ENCODE data around the gene MBP.

MBP gene

GRCh38 chr18:77131652-77132368, 773 bp downstream of the MBP start:
- peak; percentile 51 to 52 for DNase-seq

GRCh38 chr18:77131100-77131651, 1.4 kb downstream of the MBP start:
- peak; percentile 52 to 58 for DNase-seq

DNA sequence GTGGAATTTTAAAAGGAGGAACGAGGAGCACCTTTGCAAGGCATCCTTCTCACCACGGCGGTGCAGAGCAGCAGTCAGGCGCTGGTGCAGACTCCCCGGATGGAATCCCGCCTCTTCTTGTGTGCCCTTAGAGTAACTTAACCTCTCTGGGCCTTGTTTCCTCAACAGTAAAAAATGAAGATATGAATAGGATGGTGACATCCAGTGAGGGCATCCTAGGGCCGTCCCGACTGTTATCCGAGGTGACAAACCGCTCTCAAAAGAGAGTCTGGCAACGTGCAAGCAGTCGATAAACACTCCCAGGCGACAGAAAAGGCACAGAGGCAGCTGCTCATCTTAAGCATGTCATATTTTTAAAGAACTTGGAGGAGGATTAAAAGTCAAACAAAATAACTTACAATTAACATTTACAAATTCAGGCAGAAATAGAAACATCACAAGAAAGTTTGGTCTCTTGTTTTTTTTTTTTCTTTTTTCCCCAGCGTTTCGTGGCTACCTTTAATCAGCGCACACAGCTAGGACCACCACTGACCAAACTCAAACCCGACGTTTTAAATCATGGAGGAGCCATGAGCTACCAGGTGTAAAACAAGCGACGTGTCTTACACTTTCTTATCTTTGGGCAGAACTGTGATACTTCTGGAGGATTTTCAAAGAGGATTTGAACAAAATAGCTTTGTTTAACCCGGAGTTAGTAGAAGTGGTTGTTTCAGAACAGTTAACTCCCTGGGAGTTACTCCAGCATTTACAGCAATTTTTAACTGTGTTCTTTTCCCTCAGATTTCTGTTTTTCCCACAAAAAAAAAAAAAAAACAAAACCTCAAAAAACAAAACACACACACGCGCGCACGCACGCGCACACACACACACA, 2.1 kb downstream of the MBP start:
- DNase-seq = no peak

GRCh38 chr18:77129150-77129551, 3.4 kb downstream of the MBP start:
- DNase-seq = no peak

DNA sequence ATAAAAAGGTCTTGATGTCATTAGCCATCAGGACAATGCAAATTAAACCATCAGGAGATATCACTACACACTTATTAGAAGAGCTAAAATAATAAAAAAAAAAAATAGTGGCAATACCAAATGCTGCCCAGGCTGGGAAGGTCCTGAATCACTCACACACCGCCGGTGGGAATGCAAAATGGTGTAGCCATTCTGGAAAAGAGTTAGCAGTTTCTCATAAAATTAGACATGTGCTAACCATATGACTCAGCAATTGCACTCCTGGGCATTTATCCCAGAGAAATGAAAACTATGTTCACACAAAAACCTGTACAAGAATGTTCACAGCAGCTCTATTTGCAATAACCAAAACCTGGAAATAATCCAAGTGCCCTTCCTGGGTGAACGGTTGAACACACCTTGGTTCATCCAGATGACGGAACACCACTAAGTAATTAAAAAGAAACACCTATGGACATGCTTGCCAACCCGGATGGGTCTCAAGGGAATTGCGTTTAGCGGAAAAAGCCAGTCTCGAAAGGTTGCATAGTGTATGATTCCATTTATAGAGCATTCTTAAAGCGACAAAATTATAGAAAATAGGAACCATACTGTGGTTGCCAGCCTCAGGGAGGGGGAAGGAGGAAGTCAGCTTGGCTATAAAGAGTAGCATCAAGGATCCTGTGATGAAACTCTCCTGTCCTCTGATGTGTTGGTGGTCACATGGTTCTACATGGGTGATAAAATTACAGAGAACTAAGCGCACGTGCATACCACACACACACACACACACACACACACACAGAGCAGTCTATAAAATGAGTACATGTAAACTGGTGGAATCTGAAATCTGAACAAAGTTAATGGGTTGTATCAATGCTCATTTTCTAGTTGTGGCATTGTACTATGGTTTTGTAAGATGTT, 4.6 kb downstream of the MBP start:
- DNase-seq = peak in 1 of 2 donors; percentile 45

- DNase-seq = peak; percentile 61 to 64
These were observed 8.1 kb downstream of the MBP start for GRCh38 chr18:77124452-77124922.

DNA sequence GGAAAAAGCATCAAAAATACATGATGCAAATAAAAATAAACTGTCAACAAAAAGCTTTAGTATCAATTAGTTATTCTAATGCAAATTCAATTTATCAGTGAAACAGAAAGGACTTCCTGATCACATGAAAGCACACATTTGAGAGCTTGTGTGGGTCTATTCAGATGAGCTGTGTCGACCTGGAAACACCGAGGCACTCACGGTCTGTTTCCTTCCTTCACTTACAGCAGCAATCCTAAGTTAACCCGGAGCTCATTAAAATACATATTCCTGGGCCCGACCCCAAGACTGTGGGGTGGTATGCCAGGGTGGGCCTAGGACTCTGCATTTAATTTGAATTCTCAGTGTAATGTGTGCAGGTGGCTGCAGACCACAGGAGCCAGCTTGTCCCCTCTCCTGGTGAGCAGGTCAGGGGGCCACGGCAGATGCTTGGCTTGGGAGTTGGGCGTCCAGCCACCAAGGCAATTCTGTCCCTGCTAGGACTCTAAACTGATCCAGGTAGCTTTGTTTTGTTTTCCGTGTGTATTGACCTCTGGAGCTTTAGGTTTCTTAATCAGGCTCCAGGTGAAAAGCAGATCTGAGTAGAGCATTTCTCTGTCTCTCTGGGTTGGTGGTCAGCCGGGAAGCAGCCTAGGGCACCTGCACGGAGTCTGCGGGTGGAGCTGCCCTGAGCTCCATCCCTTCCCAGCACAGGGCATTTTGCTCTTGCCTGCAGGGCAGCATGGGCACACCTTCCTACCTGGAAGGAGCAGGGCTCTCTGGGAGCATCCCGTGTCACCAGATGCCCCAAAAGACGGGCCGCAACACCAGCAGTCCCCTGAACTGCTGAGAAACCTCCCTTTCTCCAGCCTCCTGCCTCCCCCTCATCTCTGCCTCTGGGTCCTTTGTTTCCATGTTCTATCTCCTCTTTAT, 9.0 kb downstream of the MBP start:
- DNase-seq = no peak

- no peak for DNase-seq
These were observed 11.1 kb downstream of the MBP start for GRCh38 chr18:77121523-77121922.

- DNase-seq = no peak
These were observed 12.6 kb downstream of the MBP start for GRCh38 chr18:77119851-77120491.

- DNase-seq = no peak
These were observed 13.3 kb downstream of the MBP start for GRCh38 chr18:77119101-77119850.

DNA sequence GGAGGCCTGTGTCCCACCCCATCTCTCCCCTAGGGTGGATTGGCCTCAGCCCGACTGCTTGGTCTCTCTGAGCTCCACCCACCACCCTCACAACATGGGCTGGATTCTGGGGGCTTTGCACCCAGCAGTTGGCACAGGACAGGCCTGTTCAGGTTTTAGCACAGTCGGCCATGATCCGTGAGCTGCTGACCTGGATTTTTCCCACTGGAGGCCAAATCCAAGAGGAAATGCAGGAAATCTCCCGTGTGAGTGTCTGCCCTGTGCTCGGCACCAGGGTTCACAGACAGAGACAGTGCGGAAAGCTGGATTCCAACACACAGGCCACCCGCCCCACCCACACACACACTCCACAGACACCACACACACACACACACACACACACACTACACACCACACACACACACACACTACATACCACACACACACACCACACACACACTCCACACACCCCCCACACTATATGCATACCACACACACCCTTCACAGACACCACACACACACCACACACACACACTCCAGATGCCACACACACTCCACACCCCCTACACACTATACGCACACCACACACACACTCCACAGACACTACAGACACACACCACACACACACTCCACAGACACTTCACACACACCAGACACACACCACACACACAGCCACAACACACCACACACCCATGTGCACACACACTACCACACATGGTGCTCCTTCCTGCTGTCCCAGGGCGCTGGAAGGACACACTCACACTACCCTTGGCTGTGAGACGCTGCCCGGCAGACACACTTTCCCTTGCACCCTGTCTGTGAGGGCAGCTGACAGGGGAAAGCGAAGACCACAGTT, 14.1 kb downstream of the MBP start:
- DNase-seq = no peak

DNA sequence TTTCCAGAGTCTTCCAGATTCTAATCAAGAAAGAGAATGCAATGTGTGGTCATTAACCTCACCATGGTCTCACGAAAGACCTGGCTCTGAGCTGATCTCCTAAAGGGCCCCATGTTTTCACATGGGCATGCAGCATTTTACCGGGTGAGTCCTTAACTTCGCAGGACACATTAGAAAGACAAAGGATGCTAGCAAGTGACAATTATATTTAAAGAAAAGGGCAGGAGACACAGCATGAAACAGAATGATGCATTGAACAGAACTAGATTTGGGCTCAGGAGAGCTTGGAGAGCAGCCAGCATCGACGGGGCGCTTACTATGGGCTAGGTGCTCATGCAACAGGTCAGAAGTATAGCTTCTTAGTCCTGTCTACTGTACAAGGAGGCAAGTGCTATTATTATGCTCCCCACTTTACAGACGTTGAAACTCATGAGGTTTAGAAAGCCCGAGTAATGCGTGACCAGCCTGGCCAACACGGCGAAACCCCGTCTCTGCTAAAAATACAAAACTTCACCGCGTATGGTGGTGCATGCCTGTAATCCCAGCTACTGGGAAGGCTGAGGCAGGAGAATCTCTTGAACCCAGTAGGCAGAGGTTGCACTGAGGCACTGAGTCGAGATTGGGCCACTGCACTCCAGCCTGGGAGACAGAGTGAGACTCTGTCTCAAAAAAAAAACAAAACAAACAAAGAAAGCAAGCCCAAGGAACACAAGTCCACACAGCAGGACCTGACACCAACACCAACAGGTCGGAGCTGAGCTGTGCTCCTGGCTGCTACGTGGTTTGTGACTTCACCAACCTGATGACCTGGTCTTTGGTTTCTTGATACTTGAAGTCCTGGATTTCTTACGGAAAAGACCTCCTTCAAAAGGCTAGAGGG, 16.1 kb downstream of the MBP start:
- no peak for DNase-seq

- DNase-seq = no peak
These were observed 17.2 kb downstream of the MBP start for GRCh38 chr18:77115192-77115953.

GRCh38 chr18:77114415-77115191, 18.0 kb downstream of the MBP start:
- no peak for DNase-seq

- no peak for DNase-seq
These were observed 18.5 kb downstream of the MBP start for GRCh38 chr18:77114152-77114414.

DNA sequence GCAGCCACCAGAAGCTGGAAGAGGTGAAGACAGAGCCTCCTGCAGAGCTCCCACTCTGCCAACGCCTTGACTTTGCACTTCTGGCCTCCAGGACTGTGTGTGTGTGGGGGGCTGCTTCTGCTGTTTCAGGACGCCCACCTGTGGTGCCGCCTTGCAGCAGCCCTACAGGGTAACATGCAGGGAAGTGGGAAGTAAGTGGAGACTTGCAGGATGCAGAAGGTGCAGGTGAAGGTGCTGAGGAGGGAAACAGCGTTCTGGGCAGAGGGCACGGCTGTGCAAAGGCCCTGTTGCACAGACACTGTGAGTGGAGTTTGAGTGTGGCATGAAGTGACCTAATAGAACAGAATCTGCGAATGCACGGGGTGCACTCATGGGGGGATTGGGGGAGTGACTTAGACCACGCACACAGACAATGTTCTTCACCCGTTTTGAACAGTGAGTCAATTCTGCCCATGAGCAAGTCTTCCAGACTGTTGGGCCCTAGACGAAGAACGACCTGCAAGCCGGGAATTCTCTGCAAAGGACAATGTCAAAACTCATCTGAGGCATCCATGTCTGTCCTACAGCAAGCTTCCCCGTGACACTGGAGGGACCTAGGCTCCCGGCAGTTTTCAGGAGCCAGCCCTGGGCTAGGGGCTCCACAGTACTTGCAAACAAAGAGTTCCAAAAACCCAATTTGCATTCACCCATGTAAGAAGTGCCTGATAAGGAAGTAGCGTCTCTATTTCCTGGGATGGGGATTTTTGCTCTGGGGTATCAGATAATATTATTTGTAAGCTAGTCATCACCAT, 19.0 kb downstream of the MBP start:
- no peak for DNase-seq

All from stimulated activated CD4-positive, alpha-beta T cell treated with anti-CD3 and anti-CD28 coated beads, Interleukin-2, amount 100 ng/mL, for 24 hours (primary cell).